Measurements from ENCODE around the gene MCU.

Gene MCU

GRCh38 chr10:72842164-72842563 is 150.2 kb downstream of the MCU start:
- H3K4me1 ChIP-seq (ENCODE audit: control insufficient read depth in 1 of 2, insufficient read depth in 1 of 2, low read depth in 1 of 2, low read length in 1 of 2), result peaks cover 4 to 5% of the 10 kb centered on the region in 2 experiments
- no peak for TF ChIP-seq CTCF (IDR thresholded peaks at IDR 0.05)

GRCh38 chr10:72846238-72846637 is 154.3 kb downstream of the MCU start:
- H3K36me3 ChIP-seq, result no peaks in the 10 kb centered on the region
- H3K4me1 ChIP-seq (ENCODE audit: control insufficient read depth in 1 of 2, insufficient read depth in 1 of 2, low read depth in 1 of 2, low read length in 1 of 2), result peaks cover 18 to 24% of the 10 kb centered on the region in 2 experiments
- H3K9me3 ChIP-seq, result no peaks in the 10 kb centered on the region
- H3K4me3 ChIP-seq (ENCODE audit: low read depth in 1 of 2, low read length in 1 of 2), result no peak overlapping the region
- no peaks in the 10 kb centered on the region for H3K27me3 ChIP-seq
- no peak overlapping the region for H3K27ac ChIP-seq
- TF ChIP-seq CTCF (IDR thresholded peaks at IDR 0.05), result no peak

More at GRCh38 chr10:72842164-72842563, 150.2 kb downstream of the MCU start:
- no peak overlapping the region for H3K27ac ChIP-seq
- no peaks in the 10 kb centered on the region for H3K9me3 ChIP-seq
- no peaks in the 10 kb centered on the region for H3K36me3 ChIP-seq
- no peak overlapping the region for H3K4me3 ChIP-seq (ENCODE audit: low read depth in 1 of 2, low read length in 1 of 2)
- no peaks in the 10 kb centered on the region for H3K27me3 ChIP-seq

GRCh38 chr10:72847681-72848080 is 155.7 kb downstream of the MCU start:
- Histone ChIP-seq H3K36me3 (no peaks in the 10 kb centered on the region), H3K27me3 (no peaks in the 10 kb centered on the region), H3K27ac (peak overlapping the region; percentile 61), H3K4me3 (ENCODE audit: low read depth in 1 of 2, low read length in 1 of 2) (no peak overlapping the region), H3K9me3 (no peaks in the 10 kb centered on the region), H3K4me1 (ENCODE audit: control insufficient read depth in 1 of 2, insufficient read depth in 1 of 2, low read depth in 1 of 2, low read length in 1 of 2) (peaks cover 32 to 38% of the 10 kb centered on the region in 2 experiments)
- no peak for TF ChIP-seq CTCF (IDR thresholded peaks at IDR 0.05)

GRCh38 chr10:72850861-72851260 is 158.9 kb downstream of the MCU start:
- H3K4me1 ChIP-seq (ENCODE audit: control insufficient read depth in 1 of 2, insufficient read depth in 1 of 2, low read depth in 1 of 2, low read length in 1 of 2), result peaks cover 41 to 50% of the 10 kb centered on the region in 2 experiments
- no peak overlapping the region for H3K4me3 ChIP-seq (ENCODE audit: low read depth in 1 of 2, low read length in 1 of 2)
- no peaks in the 10 kb centered on the region for H3K36me3 ChIP-seq
- no peaks in the 10 kb centered on the region for H3K27me3 ChIP-seq
- H3K9me3 ChIP-seq, result no peaks in the 10 kb centered on the region
- H3K27ac ChIP-seq, result peak overlapping the region; percentile 71
- no peak for TF ChIP-seq CTCF (IDR thresholded peaks at IDR 0.05)

GRCh38 chr10:72851509-72851908 is 159.6 kb downstream of the MCU start:
- Histone ChIP-seq H3K27ac (peak overlapping the region; percentile 71), H3K4me3 (ENCODE audit: low read depth in 1 of 2, low read length in 1 of 2) (no peak overlapping the region), H3K4me1 (ENCODE audit: control insufficient read depth in 1 of 2, insufficient read depth in 1 of 2, low read depth in 1 of 2, low read length in 1 of 2) (peaks cover 41 to 50% of the 10 kb centered on the region in 2 experiments), H3K36me3 (no peaks in the 10 kb centered on the region), H3K9me3 (no peaks in the 10 kb centered on the region), H3K27me3 (no peaks in the 10 kb centered on the region)
- TF ChIP-seq CTCF (IDR thresholded peaks at IDR 0.05), result no peak

GRCh38 chr10:72852508-72852907 is 160.6 kb downstream of the MCU start:
- Histone ChIP-seq H3K36me3 (no peaks in the 10 kb centered on the region), H3K4me1 (ENCODE audit: control insufficient read depth in 1 of 2, insufficient read depth in 1 of 2, low read depth in 1 of 2, low read length in 1 of 2) (peaks cover 40 to 47% of the 10 kb centered on the region in 2 experiments), H3K27me3 (no peaks in the 10 kb centered on the region), H3K4me3 (ENCODE audit: low read depth in 1 of 2, low read length in 1 of 2) (no peak overlapping the region), H3K27ac (peak overlapping the region; percentile 71), H3K9me3 (no peaks in the 10 kb centered on the region)
- TF ChIP-seq CTCF (IDR thresholded peaks at IDR 0.05), result no peak
